Putamen (tissue), 1 donor: Measurements from ENCODE around the gene MAPK8IP1.
"Not testable (repeated sequence)": the region's sequence is repeated elsewhere in the genome, so short reads cannot be mapped to it uniquely, and the experiment has no call there.

Source experiments
- DNase-seq: peaks from one replicate; pipeline ENCODE4 v3.0.0-alpha.2; 2016; ENCODE audit warnings: low spot score

MAPK8IP1 gene

GRCh38 chr11:45890886-45891550 lies 5.6 kb downstream of the MAPK8IP1 start:
- no peak for DNase-seq

GRCh38 chr11:45892856-45893255 lies 7.4 kb downstream of the MAPK8IP1 start:
- DNase-seq, result no peak

- DNase-seq, result no peak
Observed at GRCh38 chr11:45894555-45895247, 9.2 kb downstream of the MAPK8IP1 start.

GRCh38 chr11:45895553-45896259 lies 10.3 kb downstream of the MAPK8IP1 start:
- no peak for DNase-seq

- no peak for DNase-seq
Observed at GRCh38 chr11:45896422-45896984, 11.1 kb downstream of the MAPK8IP1 start.

GRCh38 chr11:45897556-45897955 lies 12.1 kb downstream of the MAPK8IP1 start:
- DNase-seq, result no peak

- no peak for DNase-seq
Observed at GRCh38 chr11:45899086-45899447, 13.6 kb downstream of the MAPK8IP1 start.

GRCh38 chr11:45899448-45900174 lies 14.2 kb downstream of the MAPK8IP1 start:
- peak; percentile 94 for DNase-seq

GRCh38 chr11:45900175-45900800 lies 14.8 kb downstream of the MAPK8IP1 start:
- DNase-seq, result not testable (repeated sequence)

GRCh38 chr11:45900916-45901617 lies 15.6 kb downstream of the MAPK8IP1 start:
- peak; percentile 68 for DNase-seq

GRCh38 chr11:45901626-45902025 lies 16.2 kb downstream of the MAPK8IP1 start:
- peak; percentile 93 for DNase-seq

- no peak for DNase-seq
Observed at GRCh38 chr11:45902452-45903380, 17.3 kb downstream of the MAPK8IP1 start.

- no peak for DNase-seq
Observed at GRCh38 chr11:45904309-45904915, 19.0 kb downstream of the MAPK8IP1 start.

- no peak for DNase-seq
Observed at GRCh38 chr11:45905095-45905494, 19.6 kb downstream of the MAPK8IP1 start.

- not testable (repeated sequence) for DNase-seq
Observed at GRCh38 chr11:45905576-45905975, 20.1 kb downstream of the MAPK8IP1 start.

- no peak for DNase-seq
Observed at GRCh38 chr11:45906096-45906682, 20.7 kb downstream of the MAPK8IP1 start.

GRCh38 chr11:45906965-45907611 lies 21.6 kb downstream of the MAPK8IP1 start, which contains the start of gene FREY1:
Gene FREY1 (minus strand): TSS chr11:45907271. CDS start chr11:45907245, 26 bp downstream.
- DNase-seq, result no peak

- no peak for DNase-seq
Observed at GRCh38 chr11:45907911-45908370, 22.5 kb downstream of the MAPK8IP1 start.
